PC-3 (cell line): ENCODE data around the gene CERS1.

ENCODE experiments used
- EZH2 ChIP-seq: fragments of 300-600 bp; sonication (generic); IDR thresholded peaks from one replicate; pipeline ENCODE4 v1.6.1; 2017; ENCODE audit warnings: antibody characterized with exemption, mild to moderate bottlenecking, low read length; ENCODE audit not compliant: unreplicated experiment
- EZH2phosphoT487 ChIP-seq: fragments of 300-600 bp; sonication (generic); IDR thresholded peaks from 2 replicates; pipeline ENCODE4 v1.6.1; 2018; ENCODE audit warnings: mild to moderate bottlenecking, antibody characterized with exemption, low read length, borderline replicate concordance
- TF ChIP-seq, protein P1 (sequence below): fragments of 300-600 bp; sonication (generic); conservative IDR thresholded peaks from 2 replicates; pipeline ENCODE4 v1.5.1; 2017; ENCODE audit warnings: antibody characterized with exemption, low read depth, mild to moderate bottlenecking, low read length

DNA sequence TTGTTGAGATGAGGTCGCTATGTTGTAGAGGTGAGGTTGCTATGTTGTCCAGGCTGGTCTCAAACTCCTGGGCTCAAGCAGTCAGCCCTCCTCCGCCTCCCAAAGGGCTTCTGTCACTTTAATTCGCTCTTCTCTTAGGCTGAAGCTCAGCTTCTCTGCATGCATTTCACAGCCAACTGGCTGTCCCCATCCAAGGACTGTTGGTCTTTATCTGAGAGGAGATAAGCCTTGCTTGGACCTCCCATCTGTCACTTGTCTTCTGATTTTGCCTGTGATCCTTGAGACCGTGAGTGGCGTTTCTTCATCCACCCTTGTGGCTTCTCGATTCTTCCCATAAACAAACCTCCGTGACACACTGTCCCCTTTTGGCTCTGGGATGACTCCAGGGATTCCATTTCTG, 24.4 kb downstream of the CERS1 start:
- TF ChIP-seq, protein P1, sequence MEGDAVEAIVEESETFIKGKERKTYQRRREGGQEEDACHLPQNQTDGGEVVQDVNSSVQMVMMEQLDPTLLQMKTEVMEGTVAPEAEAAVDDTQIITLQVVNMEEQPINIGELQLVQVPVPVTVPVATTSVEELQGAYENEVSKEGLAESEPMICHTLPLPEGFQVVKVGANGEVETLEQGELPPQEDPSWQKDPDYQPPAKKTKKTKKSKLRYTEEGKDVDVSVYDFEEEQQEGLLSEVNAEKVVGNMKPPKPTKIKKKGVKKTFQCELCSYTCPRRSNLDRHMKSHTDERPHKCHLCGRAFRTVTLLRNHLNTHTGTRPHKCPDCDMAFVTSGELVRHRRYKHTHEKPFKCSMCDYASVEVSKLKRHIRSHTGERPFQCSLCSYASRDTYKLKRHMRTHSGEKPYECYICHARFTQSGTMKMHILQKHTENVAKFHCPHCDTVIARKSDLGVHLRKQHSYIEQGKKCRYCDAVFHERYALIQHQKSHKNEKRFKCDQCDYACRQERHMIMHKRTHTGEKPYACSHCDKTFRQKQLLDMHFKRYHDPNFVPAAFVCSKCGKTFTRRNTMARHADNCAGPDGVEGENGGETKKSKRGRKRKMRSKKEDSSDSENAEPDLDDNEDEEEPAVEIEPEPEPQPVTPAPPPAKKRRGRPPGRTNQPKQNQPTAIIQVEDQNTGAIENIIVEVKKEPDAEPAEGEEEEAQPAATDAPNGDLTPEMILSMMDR = no peak
- TF ChIP-seq EZH2 = no peak
- TF ChIP-seq EZH2phosphoT487 = no peak
